Tongue (tissue), 2 donors: Measurements from ENCODE around the gene RCOR2. TPM values are rescaled to one million over a fixed set of nuclear protein-coding genes. Genes with fewer than 3 reads are reported as not detected.

Experiments used
- DNase-seq: peaks from one replicate; pipeline ENCODE4 v3.0.0-alpha.2; 2015
- total RNA-seq: library from RNA; depleted of rRNA; stranded (reverse); fragments of >200 nt; gene quantifications from one replicate; pipeline ENCODE4 v1.2.3, GENCODE V29; 2014

Gene RCOR2
- total RNA-seq, 1 donor from 2014 or later, result 3.0 TPM

DNA sequence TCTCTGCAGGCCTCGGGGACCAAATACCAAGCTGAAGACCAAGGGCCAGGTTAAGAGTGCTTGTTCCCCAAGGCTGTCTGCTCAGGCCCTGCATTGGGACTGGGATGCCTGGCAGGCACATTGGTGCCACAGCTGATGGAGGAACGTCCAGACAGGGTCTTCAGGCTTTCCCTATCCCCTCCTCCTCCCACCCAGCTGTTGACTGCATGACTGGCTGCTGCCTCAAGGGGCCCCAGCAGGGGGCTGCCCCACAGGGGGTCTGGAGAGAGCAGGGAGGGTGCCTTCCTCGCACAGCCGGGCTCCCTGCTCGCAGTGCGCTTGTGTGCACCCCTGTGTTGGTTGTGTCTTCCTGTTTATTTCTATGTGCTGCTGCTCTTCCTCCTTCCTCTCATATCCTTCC is 9.9 kb downstream of the RCOR2 start:
- no peak for DNase-seq

DNA sequence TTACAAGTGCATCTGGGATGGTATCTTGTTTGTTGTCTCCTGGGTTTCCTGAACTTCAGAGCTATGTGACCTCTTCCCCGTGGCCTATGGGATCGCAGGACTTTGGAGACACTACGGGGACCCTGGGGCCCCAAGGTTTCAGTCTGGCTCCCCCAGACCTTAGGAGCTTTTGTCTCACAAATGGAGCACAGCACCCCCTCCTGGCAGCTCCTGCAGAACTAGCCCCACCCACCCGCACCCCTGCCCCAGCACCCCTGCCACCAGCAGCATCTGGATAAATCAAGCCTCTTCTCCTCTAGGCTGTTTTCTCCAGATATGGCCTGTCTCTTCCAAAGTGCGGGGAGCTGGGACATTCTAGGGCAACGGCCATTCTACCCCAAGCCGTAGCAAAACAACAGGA is 10.4 kb downstream of the RCOR2 start:
- DNase-seq, result no peak

DNA sequence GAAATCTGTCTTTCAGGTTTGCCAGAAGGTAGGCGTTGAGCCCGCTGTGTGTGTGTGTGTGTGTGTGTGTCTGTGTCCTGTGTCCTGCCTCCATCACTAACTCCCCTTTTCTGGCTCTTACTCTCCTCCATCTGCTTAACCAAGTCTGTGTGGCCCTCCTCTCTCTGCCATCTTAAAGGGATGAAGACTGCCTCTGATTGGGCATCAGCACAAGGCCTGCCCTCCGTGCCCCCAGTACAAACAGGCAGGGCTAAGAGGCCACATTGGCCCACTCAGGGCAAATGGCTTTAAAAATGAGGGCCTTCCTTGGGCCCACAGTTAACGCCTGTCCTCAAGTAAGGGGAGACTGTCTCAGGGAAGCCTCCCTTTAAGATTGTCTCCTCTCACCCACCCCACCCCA is 10.9 kb downstream of the RCOR2 start:
- DNase-seq, result no peak

DNA sequence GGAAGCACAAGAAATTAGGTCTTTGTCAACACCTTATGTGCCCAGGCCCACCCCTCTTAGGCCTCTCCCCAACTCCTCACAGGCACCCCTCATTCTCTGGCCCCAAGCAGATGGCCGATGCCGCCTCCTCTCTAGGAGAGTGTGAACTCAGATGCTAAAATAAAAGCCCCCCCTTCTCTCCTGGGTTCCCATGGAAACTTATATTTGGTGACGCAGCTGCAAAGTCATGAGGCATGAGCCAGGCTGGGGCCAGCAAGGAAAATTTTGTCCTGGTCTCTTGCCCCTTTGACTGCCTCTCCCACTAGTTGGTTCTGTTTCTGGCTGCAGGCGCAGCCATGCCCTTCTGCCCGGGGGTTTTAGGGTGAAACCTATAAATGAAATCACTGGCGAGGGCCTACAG is 11.8 kb downstream of the RCOR2 start:
- no peak for DNase-seq

DNA sequence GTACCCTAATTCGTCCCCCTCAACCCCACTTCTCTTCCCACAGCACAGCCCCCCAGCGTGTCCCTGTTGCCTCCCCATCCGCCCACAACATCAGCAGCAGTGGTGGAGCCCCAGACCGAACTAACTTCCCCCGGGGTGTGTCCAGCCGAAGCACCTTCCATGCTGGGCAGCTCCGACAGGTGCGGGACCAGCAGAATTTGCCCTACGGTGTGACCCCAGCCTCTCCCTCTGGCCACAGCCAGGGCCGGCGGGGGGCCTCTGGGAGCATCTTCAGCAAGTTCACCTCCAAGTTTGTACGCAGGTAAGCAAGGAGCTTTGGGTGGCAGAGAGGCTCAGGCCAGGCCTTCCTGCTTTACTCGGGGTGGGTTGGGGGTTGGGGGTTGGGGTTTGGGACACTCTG is 12.2 kb downstream of the RCOR2 start:
- DNase-seq, result no peak

DNA sequence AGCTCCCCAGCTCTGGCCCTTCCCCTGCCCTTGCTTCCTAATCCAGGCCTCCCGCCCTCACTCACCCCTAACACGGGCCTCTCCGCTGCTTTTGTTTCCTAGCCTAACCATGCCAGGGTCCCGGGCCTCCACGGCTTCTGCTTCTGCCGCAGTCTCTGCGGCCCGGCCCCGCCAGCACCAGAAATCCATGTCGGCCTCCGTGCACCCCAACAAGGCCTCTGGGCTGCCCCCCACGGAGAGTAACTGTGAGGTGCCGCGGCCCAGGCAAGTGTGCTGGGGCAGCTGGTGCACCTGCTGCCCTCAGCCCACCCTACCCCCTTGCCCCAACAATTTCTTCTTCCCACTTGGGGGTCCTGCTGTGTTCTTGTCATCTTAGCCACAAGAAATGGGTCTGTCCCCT is 13.1 kb downstream of the RCOR2 start:
- no peak for DNase-seq

DNA sequence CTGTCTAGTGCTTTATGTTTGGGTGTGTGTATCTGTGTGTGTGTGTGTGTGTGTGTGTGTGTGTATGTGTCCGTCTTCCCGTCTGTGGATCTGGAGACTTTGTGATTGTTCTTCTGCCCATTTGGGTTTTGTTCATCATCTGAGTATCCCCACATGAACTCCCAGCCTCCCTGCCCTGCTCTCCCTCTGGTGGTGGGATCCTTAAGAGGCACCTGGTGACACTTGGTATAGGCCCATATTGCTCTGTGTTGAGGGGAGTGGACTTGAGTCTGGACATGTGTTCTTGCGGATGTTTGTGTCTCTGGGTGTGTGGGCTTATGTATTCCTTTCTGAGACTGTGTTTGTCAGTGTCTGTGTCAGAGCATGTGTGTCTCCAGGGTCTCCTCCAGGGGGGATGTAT is 15.3 kb downstream of the RCOR2 start:
- no peak for DNase-seq

DNA sequence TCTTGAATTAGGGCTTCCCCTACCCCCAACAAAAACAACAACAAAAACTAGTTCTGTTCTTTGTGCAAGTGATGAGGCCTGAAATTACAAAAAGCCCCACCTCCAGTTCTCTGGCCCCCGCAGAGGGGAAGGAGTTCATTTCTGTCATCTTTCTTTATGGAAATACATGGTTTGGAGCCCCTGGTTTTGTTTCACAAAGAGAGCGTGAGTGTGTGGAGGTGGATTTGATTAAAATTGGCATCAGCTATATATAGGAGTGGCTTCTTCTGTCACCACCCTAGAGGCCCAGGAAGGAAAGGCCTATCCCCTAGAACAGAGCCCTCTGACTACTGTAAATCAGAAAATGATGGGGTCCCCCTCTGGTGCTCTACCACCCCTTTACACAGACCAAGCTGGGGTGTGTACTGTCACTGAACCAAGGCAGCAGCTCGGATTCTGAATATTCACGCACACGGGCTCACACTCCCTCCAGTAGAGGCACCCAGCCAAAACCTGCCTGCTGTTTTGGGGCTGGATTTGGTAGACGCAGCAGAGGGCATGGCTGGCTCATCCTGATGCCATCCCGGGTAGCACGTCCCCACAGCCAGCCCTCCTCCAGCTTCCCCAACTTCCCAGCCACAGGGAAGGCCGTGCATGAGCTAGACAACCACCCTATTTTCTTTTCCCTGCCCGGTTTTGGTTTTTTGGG is 19.4 kb downstream of the RCOR2 start:
- no peak for DNase-seq

DNA sequence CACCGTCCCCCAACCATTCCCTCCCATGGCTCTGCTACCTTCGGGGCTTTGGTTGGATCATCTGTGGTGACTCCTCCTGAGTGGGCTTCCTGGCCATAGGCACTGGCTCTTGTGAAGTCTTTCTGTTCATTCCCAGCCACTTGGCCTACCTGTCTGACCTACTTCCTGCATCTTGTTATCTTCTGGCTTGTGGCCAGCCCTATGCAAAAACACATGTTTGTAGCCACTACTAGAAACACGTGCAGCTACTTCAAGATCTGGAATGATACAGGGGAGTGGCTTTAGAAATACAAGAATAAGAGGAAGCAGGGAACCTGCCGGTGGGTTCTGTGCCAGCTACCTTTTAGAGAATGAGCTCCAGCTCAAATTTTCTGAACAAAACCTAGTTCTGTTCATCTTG is 20.9 kb downstream of the RCOR2 start:
- no peak for DNase-seq

DNA sequence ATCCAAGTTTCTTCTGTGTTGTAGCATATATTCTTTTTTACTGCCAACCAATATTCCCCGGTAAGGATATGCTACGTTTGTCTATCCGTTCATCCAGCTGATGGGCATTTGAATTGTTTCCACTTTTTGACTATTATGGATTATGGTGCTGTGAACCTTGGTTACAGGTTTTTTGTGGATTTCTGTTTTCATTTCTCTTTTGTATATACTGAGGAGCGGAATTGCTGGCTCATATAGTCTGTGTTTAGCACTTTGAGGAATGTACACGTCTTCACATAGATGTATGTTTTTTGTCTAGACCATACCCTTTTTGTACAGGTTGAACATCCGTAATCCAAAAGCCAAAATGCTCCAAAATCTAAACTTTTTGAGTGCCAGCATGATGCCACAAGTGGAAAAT is 23.6 kb downstream of the RCOR2 start:
- no peak for DNase-seq

DNA sequence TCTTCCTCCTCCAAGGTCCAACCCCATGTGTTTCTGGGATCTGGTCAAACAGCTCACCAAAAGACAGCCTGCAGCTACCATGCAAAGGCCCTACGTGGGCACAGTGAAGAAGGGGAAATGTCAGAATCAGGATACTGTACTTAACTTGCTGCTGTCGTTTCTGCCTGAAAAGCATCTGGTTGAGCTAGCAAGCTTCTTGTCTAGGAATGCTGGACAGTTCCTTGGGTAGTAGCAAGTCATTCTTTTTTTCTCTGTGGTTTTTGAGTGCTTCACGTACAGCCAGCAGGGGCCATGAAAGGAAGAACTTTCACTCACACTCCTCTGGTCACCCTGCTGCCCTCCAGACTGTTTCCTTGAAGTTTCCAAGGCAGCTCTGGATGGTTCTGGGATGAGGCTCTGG is 24.7 kb downstream of the RCOR2 start:
- DNase-seq, result peak; percentile 24

DNA sequence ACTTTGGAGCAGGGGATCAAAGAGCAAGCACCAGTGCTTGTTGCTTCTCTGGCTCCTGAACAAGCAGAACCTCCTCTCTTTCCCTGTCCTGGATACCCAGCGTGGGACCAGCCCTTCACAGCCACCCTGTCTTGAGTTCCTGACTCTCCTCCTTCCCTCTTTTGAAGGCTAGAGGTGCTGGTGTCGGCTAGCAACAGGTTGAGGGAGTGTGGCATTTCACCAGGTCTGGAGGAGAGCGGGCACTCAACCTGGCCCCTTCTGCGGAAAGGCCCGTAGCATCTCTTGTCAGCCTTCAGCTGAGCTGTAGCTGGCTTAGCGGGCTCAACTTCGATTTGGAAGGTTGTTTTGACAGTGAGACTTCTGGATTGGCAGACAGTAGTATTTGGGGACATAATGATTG is 26.6 kb downstream of the RCOR2 start:
- DNase-seq, result no peak

DNA sequence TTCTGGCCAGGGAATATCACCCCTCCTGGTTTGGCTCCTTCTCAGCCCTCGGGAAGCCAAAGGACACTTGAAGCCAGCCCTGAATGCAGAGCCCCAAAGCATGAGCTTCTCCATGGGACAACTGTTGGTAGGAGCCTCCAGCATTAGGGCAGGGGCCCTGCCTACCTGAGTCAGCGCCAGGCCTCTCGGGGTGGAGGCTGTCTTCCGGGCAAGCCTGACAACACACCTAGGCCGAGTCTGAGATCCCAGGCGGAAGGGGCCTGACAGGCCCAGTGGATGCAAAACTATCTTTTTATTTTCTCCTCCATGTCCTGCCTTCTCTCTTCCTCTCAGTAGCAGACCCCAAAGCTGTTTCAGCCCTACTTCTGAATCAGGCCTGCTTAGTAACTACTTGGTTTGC is 27.6 kb downstream of the RCOR2 start:
- DNase-seq, result no peak

DNA sequence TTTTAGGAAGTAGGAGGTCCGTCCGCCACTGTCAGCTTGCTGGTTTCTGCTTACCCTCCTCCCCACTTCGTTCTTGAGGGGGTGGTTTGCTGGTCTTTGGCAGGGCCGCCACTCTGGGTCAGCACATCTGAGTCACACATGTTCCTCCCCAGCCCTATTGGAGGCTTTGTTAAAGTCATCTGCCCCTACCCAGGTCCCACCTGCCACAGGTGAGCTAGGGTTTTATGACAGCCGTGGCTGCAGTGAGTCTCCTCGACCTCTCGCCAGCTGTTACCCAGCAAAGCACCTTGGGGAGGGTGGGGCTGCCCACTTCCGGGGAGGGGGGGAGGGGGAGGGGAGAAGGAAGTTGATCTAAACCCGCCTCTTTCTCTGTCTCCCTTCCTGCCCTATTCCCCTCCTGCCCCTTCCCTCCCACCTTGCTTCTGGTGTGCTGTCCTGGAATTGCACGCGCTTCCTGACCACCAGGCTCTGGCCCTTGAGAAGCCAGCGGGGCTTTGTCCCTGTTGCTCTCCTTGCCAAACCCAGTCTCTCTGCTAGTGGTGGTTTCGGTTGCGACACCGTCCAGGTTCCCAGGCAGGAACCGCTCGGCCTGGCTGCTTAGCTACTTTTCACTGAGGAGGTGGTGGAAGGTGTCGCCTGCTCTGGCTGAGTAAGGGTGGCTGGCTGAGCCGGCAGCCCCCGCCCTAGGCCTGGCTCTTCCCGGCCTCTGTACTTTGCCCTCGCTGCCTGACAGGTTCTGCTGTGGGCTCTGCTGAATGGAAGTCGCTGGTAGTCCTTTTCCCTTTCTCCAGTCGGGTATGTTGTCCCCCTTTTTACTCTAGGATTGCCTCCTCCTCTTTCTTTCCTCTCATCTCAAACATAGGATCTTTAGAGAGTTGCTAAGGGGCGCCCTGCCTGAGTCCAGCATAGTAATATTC is 28.5 kb downstream of the RCOR2 start:
- no peak for DNase-seq

DNA sequence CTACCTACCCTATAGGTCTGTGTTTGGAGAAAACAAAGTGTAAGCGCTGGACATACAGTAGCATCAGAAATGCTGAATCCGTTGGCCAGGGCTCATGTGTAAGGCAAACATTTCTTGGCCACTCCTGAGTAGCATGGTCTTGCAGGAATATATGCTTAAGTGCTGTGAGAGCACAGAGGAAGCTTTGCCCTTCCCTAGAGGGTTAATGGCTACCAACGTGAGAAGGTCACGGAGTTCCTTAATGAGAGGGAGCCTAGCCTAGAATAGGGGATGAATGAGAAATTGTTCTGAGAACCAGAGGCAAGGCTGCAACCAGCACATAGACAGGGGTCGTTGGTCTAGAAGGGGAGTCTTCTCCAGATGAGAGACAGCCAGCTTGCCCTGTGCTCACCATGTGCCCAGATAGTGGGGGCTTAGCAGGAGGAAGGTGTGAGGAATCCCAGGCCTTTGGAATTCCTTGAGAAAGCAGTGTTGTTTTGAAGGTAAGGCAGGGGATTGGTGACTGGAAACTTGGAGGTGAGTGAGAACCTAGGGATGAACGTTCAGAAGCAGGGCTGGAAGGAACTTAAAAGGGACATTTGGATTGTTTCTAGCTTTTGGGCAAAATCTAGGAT is 29.5 kb downstream of the RCOR2 start:
- no peak for DNase-seq

DNA sequence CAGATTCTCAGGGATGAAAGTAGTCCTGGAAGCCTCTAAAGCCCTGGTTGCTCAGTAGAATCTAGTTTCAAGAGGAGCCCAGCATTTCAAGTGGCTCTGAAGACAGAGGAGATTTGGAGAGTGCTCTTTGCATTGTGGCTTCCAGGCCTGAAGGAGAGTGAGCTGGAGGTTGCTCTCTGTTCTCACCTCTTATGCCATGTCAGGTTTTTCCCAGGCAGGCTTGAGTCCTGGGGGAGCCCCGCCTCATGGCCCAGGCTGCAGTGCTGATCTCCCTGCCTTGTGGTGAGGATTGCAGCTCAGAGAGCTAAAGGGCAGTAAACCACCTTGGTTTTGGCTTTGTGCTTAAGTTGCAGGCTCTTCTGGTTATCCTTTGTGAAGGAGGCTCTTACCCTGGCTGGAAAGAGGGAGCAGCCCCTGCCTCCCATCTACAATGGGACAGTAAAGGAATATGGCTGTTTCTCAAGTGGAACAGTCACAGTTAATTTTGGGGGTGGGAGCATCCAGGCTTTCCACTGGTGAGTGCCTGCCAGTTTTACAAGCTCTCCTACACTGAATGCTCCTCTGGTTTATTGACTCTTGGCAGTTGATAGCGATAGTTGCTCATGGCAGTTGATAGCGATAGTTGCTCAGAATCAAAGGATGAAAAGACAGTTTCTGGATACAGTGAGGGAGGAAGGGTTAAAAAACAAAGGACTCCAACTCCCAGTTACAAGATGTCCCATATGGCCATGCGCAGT is 32.6 kb downstream of the RCOR2 start:
- DNase-seq, result no peak

DNA sequence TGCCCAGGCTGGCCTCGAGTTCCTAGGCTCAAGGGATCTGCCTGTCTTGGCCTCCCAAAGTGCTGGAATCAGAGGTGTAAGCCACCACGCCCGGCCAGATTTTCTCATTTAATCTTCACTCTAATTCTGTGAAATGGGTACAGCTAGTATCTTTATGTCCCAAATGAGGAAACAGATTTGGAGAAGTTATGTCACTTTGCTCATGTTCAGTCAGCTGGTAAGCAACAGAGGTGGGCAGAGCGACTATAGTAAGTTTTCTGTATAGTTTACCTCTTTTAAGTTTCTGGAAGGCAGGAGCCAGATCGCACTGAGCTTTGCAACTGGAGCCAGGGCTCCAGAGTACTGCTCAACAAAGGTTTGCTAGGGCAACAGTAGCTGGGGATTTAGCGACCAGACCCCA is 33.2 kb downstream of the RCOR2 start:
- no peak for DNase-seq

DNA sequence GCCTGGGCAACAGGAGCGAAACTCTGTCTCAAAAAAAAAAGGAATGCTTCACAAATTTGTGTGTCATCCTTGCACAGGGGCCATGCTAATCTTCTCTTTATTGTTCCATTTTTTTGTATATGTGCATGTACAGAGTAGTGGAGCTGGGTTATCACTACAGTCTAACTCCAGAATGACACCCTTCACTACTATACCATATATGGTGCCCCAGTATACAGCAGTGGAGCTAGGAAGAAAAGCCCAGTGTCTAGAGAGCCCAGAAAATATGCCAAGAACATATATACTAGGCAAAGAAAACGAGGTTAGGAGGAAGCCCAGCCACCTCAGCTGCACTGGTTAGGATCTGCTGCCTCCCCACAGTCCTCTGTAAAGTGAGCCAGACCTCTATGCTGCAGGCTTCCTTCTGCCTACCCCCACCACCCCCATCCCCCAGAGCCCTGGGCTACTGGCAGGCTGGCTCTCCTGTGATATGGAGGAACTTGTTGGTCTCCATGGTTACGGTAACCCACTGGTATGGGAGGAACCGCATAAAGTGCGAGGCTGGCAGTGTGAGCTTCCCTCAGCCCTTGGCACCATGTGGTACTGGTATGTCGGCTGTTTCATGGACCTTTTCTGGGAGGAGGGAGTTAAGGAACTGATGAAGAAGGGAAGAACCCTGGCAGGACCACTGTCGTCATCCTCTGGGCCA is 34.3 kb downstream of the RCOR2 start:
- DNase-seq, result peak; percentile 43

DNA sequence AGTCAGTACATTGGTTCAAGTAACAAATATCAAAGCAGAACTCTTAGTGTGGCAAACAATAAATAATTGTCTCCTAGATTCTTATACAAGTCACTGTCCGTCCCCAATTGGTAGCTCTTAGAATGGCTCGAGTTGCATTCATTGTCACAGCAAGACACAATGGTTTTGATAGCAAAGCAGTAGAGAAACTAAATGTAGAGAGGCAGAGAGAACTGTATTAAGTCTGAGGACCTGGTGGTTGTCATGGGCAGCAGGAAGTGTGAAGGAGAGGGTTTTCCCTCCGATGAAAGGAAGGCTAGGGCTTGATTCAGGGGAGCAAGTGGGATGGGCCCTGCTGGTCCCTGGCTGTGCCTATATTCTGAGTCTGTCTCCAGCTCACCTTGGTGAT is 36.6 kb downstream of the RCOR2 start:
- DNase-seq, result no peak

DNA sequence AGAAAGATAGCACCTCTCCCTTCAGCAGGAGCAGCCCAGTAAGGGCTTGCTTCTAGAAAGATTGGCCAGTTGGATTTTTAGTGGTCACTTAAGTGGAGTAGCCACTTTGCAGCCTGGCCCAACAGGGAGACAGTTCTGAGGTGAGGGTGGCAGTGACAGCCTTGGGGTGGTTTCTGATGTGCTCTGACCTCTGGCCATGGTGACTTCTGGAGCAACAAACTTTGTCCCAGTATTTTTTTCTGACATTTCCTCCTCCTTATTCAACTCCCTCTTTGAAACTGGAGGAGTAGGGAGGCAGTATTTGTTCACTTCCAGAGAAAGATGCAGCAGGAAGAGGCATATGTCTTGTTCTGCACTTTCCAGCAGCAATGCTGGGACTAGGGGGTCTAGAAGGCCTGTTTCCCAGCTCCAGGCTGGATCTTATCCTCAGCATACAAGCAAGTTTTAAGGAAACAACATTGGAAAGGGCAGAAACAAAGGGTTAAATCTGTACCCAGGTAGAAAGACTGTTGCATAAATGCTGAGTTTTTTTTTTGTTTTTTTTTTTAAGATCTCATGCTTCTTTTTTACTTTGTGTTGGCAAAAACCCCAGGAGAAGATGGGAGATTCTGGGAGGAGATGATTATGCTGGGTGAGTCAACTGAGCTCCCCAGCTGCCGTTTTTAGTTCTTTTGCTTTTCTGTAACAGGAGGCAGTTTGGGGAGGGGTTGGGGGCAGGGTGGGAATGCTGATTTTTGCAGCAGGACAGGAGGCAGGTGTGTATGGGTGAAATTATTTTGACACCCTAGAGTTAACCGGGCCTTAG is 37.2 kb downstream of the RCOR2 start:
- DNase-seq, result no peak

DNA sequence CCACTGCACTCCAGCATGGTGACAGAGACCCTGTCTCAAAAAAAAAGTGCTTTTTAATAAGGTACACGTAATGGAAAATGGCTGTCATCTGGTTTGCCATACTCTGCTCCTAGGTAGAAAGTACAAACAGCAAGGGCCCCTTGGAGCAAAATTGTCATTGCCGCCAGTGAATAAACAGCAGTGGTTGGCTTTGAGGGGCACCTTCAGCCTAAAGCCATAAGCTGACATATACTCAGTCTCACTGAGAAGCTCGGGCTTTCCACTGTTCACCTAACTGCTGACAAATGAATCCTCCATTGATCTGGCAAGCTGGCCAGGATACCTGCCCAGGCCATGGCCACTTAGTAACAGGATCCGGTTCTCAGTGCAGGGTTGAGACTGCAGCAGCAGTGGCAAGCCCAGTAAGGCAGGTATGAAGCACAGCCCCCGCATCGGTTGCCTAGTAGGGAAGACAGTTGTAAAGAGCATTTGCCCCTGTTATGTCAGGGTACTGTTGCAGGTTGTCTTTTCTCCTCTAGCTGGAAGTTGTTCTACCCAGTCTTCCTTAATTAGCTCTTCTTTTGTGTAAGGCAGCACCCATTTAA is 39.2 kb downstream of the RCOR2 start:
- DNase-seq, result no peak
